T-helper 22 cell (primary cell): ENCODE data around the gene HPS5.

ENCODE experiments used
- DNase-seq: peaks from one replicate; pipeline ENCODE4 v3.0.0-alpha.2; 2020; ENCODE audit warnings: low read depth

The HPS5 gene

GRCh38 chr11:18321578-18321968 is 367 bp downstream of the HPS5 start:
- DNase-seq = no peak

- DNase-seq = no peak
Measured at GRCh38 chr11:18320617-18321016, 1.3 kb downstream of the HPS5 start.

GRCh38 chr11:18319914-18320313 is 2.0 kb downstream of the HPS5 start:
- DNase-seq = no peak

- no peak for DNase-seq
Measured at GRCh38 chr11:18317551-18317950, 4.4 kb downstream of the HPS5 start.

GRCh38 chr11:18315893-18316292 is 6.0 kb downstream of the HPS5 start:
- no peak for DNase-seq

GRCh38 chr11:18314784-18315523 is 7.0 kb downstream of the HPS5 start:
- DNase-seq = no peak

- no peak for DNase-seq
Measured at GRCh38 chr11:18313965-18314763, 7.8 kb downstream of the HPS5 start.

GRCh38 chr11:18312663-18313420 is 9.1 kb downstream of the HPS5 start:
- DNase-seq = no peak

GRCh38 chr11:18312012-18312411 is 9.9 kb downstream of the HPS5 start:
- DNase-seq = no peak

- DNase-seq = no peak
Measured at GRCh38 chr11:18310800-18311340, 11.1 kb downstream of the HPS5 start.

GRCh38 chr11:18309691-18310090 is 12.2 kb downstream of the HPS5 start:
- no peak for DNase-seq

- no peak for DNase-seq
Measured at GRCh38 chr11:18308242-18308641, 13.7 kb downstream of the HPS5 start.

GRCh38 chr11:18307461-18308139 is 14.3 kb downstream of the HPS5 start:
- DNase-seq = no peak

GRCh38 chr11:18304745-18305144 is 17.2 kb downstream of the HPS5 start:
- DNase-seq = no peak

- DNase-seq = no peak
Measured at GRCh38 chr11:18299721-18300120, 22.2 kb downstream of the HPS5 start.

- DNase-seq = no peak
Measured at GRCh38 chr11:18295316-18295715, 26.6 kb downstream of the HPS5 start.

GRCh38 chr11:18294862-18295261 is 27.1 kb downstream of the HPS5 start:
- DNase-seq = no peak

GRCh38 chr11:18288911-18289310 is 33.0 kb downstream of the HPS5 start:
- no peak for DNase-seq

GRCh38 chr11:18285841-18286240 is 36.1 kb downstream of the HPS5 start:
- DNase-seq = no peak

GRCh38 chr11:18282626-18283025 is 39.3 kb downstream of the HPS5 start:
- no peak for DNase-seq

GRCh38 chr11:18280438-18281045 is 41.4 kb downstream of the HPS5 start:
- no peak for DNase-seq
